ENCODE data around the gene KRTCAP2.
"Not testable (repeated sequence)": the region's sequence is repeated elsewhere in the genome, so short reads cannot be mapped to it uniquely, and the experiment has no call there.

The KRTCAP2 gene

DNA sequence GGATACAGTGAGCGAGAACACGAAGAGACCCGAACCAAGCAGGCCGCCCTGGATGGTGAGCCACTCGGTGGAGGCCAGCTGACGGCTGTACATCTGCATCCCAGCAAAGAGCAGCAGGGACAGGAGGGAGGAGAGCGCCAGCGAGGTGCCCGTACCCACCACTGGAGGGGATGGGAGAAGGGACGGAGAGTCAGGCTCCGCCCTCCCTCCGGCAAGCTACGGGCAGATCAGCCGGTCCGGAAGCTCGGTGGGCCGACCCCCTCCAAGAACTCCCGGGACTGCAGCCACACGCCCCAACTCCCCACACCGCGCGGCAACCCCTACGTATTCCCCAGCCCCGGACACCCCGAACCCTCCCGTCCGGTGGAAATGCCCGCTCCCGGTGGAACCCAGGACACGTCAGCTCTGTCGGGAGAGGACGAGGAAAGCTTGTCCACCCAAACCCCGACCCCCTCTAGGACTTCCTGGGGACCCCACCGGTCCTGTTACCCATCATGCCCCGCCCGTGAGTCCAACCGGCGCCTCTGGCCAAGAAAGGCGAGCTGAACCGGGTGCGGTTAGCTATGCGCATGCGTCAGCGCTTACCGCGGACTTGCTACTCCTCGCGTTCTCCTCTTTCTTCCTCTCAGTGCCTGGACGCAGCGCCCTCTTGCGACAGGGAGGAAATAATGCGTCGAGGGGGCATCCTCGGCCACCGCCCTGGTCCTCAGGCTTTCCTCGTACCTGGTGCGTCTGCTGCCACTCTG, at the start of gene KRTCAP2:
KRTCAP2 (minus strand) TSS at position 573 of the 746 bp plus-strand sequence; CDS start at position 493, 80 bp downstream.
- DNase-seq: peak; percentile 96

DNA sequence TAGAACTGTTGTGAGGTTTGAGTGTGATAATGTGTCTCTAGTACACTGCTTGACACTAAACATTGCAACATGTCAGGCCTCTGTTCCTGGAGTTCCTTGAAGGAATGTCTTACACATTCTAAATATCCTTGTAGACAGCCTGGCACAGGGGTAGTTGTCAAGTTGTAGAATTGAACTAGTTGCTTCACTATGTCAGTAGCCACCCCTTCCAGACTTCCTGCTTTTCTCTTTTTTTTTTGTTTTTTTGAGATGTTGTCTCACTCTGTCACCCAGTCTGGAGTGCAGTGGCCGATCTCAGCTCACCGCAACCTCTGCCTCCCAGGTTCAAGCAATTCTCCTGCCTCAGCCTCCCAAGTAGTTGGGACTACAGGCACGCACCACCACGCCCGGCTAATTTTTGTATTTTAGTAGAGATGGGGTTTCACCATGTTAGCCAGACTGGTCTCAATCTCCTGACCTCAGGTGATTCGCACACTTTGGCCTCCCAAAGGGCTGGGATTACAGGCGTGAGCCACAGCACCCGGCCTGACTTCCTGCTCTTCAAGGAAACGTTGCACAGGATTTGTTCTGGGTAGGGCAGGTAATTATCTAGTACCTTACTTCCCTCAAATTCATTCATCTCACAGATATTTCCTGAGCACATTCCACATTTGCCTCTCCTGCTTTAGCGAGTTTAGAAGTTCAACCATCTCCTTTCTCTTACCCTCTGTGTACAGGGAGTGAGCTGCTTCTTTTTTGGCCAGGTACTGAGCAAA, 47.3 kb upstream of the KRTCAP2 start:
- DNase-seq: not testable (repeated sequence)

DNA sequence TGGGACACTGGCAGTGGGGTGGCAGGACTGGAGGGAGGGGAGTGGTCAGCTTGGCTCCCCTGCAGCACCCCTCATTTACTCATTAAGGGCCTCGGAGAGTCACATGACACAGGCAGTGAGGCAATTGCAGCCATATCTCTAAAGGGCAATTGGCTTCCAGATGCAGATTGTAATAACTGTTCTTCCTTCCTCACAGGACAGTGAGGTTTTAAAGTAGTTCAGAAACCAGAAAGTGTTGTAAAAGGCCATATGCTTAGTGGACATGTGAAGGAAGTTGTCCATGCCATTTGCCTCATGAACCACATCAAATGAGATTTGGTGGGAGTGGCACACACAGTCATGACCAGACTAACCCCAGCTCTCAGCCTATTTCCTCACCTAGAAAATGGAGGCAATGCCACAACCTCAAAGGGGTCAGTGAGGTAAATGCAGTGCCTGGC, 46.5 kb upstream of the KRTCAP2 start:
- peak; percentile 53 for DNase-seq

DNA sequence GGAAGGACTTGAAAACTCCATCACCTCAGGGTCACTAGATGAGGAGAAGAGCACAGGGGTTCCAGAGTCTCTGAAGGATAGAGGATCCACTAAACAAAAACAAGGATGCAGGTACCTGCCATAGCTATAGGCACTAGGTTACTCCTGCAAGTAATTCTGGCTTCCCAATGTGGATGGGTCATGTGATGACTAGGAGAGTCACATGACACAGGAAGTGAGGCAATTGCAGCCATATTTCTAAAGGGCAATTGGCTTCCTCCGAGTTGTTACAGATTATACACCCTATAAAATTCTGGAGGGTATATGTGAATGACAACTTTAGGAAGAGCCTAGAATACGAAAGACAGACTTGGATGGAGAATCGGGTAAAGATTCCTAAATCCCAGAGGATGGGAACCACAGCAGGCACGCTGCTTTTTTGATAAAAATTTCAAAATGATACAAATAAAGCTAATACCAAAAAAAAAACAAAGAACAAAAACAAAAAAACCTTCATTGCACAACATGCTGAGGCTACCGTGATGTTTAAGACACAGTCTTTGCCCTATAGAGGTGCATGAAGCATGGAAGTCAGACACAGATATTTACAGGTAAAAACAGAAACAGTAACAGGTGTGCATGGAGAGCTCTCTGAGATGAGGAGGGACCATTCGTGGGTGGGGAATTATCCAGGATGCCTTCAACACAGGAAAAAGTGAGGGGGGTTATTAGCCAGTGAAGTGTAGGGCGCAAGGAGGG, 45.9 kb upstream of the KRTCAP2 start:
- DNase-seq: peak; percentile 63

DNA sequence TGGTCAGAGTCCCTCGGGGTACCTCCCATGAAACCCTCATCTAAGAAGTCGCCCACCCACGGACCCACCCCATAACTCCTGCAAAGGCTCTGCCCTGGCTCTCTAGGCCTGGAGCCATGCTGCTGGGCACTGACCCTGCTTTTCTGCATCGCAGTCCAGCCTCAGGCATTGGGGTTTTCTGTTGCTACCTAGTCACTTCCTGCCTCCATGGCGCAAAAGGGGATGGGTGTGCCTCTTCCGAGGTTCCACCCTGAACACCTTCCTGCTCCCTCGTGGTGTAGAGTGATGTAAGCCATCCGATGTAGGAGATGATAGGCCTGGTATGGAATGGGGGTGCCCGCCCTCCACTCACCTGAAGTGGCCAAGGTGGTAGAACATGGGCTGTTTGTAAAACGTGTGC, 41.6 kb upstream of the KRTCAP2 start:
- DNase-seq: not testable (repeated sequence)

DNA sequence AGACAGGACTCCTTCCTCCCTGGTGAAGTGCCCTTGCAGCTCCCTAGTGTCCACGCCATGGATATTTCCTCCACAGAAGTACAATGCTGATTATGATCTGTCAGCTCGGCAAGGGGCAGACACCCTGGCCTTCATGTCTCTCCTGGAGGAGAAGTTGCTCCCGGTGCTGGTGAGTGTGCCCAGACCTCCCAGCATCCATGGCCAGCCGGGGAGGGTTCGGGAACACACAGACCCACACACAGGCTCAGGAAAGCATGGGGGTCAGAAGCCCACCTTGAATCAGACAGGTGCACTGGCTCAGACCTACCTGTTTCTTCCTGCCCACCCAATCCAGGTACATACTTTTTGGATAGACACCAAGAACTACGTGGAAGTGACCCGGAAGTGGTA, 38.9 kb upstream of the KRTCAP2 start:
- DNase-seq: not testable (repeated sequence)

DNA sequence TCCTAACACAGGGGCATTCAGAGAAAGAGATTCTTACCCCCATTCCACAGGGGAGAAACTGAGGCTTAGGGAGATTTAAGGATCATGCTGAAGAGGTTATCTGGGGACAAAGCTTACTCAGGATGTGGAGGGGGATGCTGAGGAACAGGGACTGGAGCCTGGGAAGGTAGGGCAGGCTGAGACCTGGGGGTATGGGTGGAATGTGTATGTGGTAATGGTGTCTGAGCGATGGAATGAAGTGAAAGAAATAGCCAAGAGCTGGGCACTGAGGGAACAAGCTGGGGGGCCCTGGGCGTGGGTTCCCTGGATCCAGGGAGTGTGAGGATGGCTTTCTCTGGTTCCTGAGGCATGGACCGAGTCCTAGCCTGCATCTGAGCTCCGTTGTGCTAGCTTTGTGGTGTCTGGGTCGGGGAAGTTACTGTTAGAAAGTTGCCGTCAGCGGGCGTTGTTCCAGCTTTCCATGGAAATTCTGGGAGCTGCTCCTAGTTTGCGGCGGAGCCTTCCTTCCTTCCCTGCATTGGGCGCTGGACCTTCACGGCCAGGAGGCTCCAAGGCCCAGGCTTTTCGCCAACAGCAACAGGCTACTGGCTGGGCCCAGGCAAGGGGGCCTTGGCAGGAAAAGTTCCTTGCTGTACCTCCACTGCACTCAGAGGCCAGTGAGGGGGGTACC, 38.4 kb upstream of the KRTCAP2 start:
- not testable (repeated sequence) for DNase-seq

DNA sequence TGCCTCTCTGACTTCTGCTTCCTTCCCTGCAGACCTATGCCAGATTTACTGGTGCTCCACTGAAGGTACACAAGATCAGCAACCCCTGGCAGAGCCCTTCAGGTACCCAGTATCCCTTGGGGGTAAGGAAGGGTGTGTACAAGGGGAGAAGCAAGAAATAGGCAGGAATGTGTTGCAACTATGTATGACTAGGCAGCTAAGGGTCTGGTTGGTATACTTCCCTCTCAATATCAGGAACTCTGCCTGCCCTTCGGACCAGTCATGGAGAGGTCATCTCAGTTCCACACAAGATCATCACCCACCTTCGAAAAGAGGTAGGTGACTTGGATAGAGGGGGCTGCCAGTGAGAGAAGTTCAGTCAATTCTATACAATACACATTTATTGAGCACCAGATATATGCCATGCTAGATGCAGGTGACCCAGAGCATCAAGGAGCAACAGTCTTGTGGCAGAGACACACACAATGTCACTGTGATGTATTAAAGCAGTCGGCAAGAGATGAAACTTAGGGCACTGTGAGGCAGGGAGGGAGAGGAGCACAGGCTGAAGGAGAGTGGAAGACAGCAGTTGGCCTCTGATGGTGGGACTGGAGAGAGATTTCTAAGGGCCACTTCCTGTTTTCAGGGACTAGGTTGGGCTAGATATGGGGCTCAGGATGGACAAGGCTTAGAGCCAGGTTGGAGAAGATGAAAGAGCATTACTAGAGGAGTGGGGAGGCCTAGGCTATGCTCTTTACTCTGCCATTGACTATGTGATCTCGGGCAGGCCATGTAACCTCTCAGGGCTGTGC, 37.4 kb upstream of the KRTCAP2 start:
- DNase-seq: no peak

DNA sequence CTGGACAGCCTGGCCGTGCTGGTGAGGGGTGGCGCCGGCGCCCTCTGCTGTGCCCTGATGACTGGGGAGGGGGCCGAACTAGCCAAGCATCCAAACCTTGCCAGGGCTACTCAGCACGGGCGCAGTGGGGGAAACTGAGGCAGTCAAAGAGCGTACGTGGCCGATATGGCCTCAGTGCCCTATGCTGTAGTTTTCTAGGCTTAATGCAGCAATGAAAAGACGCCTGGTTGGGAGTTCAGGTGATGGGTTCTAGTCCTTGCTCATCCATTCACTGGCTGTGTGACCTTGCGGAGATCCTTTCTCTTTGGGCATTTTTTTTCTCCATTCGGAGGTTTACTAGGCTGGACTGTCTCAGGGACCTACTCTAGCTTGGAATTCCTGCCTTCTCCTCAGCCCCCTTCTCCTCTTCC, 36.2 kb upstream of the KRTCAP2 start:
- no peak for DNase-seq

DNA sequence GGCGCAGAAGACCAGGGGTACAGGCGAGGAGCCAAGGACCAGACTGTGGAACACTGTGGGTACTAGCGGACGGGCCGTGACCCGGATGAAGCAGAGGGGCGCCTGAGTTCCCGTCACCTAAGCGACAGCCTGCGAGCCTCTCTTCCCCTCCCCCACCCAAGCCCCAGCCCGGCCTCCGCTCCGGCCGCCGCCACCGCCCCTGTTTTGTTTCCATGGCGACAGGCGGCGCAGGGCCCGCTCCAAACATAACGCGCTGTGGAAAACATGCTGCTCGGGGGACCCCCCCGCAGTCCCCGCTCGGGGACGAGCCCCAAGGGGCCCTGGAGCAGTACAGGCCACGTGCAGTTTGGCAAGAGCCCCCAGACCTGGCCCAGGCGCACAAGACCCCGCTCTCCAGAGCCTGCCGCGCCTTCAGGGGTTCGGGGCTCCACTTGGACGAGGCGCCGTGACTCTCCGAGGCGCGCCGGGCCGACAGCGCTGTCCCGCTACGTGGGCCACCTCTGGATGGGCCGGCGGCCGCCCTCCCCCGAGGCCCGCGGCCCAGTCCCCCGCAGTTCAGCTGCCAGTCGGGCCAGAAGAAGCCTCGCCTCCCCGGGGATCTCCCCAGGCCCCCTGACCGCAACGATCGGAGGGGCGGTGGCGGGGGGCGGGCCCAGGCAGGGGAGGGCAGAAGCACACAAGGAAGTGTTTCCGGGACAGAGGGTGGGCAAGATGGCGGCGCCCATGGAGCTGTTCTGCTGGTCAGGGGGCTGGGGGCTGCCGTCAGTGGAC, 35.6 kb upstream of the KRTCAP2 start, which contains the start of gene MTX1:
MTX1 (plus strand) TSS at position 155 of the 771 bp plus-strand sequence; CDS start at position 265, 110 bp downstream.
- peak; percentile 87 for DNase-seq

DNA sequence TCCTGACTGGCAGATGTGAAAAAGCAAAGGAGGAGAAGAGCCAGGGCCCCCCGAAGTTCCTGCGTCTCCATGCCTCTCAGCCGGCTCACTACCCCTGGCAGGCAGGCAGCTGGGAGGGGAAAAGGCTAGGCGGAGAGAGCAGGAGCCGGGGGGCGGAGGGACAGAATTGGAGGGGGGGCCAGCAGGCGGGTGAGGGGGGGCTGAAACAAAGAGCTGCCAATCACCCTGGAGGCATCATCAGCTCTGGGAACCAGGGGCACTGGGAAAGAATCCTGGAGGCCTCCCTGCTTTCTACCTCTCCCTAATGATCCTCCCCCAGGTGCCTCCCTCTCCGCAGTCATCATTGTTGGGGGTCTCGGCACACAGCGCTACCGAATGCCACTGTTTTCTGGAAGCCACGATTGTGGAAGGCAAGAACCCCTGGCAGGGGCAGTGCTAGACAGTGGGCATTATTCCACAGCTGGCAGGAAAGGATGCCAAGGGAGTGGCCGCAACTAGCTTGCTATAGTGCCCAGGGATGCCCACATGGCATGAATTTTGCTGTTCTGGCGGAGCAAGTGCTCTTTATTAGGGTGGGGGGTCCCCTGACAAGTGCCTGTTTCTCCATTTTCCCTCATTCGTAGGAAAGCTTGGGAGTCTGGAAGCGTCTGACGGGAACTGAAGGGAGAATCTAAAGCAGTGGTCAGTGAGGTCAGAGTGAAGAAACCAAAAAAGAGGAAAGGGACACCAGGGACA, 34.9 kb upstream of the KRTCAP2 start, which contains the start of gene THBS3:
THBS3 (minus strand) TSS at position 92 of the 735 bp plus-strand sequence; CDS start at position 71, 21 bp downstream.
- DNase-seq: peak; percentile 80

DNA sequence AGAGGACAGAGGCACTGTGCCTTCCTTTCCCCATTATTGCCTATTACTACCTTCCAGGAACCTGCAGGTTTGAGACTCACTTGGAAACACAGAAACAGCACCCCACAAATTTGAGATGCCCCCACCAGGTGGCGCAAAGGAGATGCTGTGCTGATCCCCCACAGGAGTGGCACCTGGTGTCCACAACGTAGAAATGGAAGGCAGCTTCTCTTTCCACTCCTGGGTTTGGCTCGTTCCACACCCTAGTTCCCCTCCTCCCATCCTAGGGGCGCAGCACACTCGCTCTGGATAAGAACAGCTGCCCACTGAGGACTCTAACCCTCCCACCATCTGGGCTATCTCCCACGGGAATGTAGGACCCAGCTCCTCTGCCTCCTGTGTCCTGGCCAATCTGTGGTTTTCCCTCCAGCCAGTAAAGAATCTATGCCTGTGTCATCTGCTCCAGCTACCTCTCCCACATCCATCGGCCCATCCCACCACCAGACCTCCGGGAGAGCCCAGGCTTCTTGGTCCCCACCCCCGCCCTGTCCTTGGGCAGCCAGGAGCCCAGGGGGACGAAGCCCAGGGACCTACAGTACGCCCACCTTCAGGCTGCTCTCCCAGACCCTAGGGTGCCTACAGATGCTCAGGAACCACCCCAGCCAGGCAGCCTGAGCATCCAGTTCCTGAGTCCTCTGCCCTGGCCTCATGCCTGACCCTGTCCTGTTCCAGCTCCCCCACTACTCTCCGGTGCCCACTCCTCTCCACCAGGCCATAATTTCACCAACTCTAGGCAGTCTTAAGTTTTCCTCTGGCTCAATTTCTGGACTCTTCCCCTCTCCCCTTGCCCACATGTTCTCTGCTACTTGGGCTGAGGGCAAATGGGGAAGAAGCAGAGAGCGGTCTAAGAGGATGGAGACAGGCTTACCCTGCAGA, 34.0 kb upstream of the KRTCAP2 start:
- peak; percentile 83 for DNase-seq

DNA sequence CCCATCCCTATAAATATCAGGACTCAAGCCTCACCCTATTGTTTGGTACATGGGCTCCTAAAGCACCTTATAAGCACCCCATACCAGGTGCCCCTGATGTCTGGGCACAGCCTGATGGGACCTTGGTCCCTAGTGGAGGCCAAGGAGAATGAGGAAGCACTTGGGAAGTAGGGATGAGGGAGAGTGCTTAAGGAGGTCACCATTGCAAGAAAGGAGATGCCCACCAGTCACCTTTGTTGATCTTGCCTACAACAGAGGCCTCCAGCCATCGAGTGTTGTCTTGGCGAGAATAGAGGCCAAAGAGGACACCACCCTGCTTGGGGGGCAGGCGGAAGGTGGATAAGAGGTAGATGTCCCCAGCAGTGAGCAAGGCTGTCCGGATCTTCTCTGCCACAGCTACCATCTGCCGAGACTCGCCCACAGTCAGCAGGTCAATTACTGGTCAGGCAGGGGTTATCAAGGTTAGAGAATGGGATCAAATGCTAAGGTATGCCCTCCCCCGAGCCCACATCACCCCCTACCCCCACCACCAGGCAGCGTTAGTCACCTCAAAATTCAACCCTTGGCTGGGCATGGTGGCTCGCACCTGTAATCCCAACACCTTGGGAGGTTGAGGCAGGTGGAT, 33.0 kb upstream of the KRTCAP2 start:
- no peak for DNase-seq

DNA sequence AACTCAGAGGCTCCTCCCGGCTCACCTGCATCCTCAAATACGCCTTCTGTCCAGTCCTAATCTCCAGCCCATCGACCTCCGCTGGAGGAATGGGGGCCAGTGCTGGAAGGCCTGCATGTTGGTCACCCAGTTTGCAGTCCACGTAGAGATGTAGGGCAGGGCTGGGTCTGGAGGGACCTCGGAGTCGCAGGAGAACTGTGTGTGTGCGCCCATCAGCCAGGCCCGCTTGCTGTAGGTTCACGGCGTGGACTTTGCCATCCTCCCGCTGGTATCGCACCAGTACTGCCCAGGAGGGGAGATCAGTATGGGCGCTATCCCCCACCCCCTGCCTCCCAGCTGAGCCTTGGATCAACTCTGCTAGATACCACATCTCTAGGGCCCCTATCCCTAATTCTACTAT, 31.9 kb upstream of the KRTCAP2 start:
- no peak for DNase-seq

DNA sequence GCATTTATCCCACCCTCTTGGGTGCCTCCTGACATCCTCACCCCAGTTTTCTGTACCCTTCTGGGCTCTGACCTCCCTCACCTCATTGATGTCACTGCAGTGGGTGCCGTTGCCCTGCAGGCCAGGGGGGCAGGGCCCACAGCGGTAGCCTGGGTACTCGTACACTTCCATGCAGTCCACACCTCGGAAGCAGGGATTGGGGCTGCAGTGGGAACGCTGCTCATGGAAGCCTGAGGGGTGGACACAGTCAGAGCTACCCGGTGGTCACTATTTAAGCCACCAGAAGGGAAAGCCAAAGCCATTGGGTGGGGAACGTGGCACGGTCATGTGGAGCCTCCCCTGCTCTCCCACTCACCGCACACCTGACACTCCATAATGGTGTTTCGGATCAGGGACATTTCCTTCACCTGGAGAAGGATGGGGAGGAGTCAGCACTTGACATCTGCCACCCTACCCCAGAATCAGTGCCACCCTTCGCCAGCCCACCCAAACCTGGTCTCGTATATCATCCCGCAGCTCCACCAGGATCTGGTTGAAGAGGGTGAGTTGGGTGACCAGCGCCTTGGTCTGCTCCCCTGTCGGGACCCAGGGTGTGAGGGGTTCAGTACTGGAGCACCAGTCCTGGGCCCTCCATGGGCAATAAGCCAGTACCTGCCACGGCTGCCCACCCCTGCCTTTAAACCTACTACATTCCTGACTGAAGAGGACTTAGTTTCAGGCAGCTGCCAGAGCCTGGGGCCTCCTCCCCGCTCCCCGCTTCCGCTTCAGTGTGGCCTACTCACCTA, 29.8 kb upstream of the KRTCAP2 start:
- no peak for DNase-seq

DNA sequence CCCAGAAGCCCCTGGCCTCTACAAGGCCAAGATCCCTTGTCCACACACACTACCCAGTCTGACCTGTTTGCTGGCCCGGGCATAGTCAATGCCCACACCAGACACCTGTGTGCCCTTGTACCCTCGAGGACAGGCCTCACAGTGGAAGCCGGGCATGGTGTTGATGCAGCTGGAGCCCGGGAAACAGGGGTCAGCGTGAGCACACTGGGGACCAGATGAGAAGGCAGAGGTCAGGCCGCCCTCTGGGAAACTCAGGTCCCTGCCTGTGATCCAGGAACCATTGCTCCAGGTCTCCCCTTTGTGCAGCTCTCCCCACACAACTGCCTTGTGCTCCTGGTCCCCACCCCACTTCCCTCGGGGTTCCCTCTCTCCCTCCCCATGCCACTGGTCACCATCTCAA, 29.1 kb upstream of the KRTCAP2 start:
- no peak for DNase-seq

DNA sequence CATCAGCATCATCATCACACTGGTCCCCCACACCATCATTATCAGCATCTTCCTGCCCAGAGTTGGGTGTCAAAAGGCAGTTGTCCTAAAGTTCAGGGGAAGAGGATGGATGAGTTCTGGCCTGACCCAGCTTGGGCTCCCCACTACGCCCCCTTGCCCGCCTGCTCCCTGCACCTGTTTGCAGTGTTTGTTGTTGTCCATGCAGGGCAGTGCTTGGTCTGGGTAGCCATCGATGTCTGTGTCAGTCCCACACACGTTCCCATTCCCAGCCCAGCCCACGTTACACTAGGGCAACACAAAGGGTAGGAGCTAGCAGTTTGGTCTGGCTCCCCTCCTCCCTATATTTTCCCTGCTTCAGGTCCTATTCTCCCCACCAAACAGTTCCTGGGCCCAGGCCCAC, 27.8 kb upstream of the KRTCAP2 start:
- no peak for DNase-seq

DNA sequence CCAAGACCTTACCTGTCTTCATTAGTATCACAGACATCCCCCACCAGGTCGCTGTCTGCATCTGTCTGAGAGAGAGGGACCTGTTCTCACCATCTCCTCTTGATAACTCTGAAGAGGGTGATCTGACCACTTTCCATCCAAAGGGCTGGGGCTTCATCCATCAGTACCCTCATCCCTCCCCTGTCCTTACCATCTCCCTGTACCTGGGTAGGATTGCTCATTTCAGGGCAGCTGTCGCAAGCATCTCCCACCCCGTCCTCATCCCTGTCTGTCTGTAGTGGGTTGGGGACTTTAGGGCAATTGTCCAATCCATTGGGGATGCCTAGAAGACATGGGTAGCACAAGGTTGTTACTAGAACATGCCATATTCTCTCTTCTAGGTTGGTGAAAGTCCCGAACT, 26.7 kb upstream of the KRTCAP2 start:
- DNase-seq: no peak

Measured in NCI-H146 (cell line).